ENCODE data around the gene PAX9. TPM values are rescaled to one million over a fixed set of nuclear protein-coding genes. Genes with fewer than 3 reads are reported as not detected.
A peak's percentile ranks its signal among the peaks of the same experiment; 100 is the strongest.

PAX9 gene
- total RNA-seq, result not detected

- Mint-ChIP-seq H3K27ac (peak within 1 kb of the TSS; percentile 54), H3K9me3 (peaks cover 2% of the 10 kb centered on the region)
These were observed at the start of gene PAX9 for GRCh38 chr14:36661506-36662257. Gene PAX9, plus strand, starts transcription at chr14:36661860. Its CDS starts 230 bp downstream, at chr14:36662090.

GRCh38 chr14:36617824-36618223, 43.8 kb upstream of the PAX9 start:
- Mint-ChIP-seq H3K4me1 (no peaks in the 10 kb centered on the region), H3K27ac (no peak overlapping the region), H3K27me3 (no peaks in the 10 kb centered on the region), H3K4me3 (no peak overlapping the region), H3K36me3 (ENCODE audit: low read depth) (no peaks in the 10 kb centered on the region), H3K9me3 (no peaks in the 10 kb centered on the region)
- ChIA-PET CTCF (no interaction called here), POLR2A (no interaction called here)
- DNase-seq, result no peak

More at GRCh38 chr14:36661506-36662257, at the start of gene PAX9:
- Mint-ChIP-seq H3K36me3 (ENCODE audit: low read depth) (peaks cover 17% of the 10 kb centered on the region), H3K4me1 (peaks cover 16% of the 10 kb centered on the region), H3K27me3 (peaks cover 93% of the 10 kb centered on the region), H3K4me3 (peak within 1 kb of the TSS; percentile 34)
- no peak for DNase-seq
- POLR2A ChIA-PET, result no interaction called here
- CTCF ChIA-PET, result no interaction called here

- ChIA-PET POLR2A (no interaction called here), CTCF (no interaction called here)
- H3K27ac Mint-ChIP-seq, result no peak overlapping the region
- DNase-seq, result no peak
- H3K36me3 Mint-ChIP-seq (ENCODE audit: low read depth), result no peaks in the 10 kb centered on the region
- no peaks in the 10 kb centered on the region for H3K9me3 Mint-ChIP-seq
- no peaks in the 10 kb centered on the region for H3K4me1 Mint-ChIP-seq
- no peak overlapping the region for H3K4me3 Mint-ChIP-seq
- H3K27me3 Mint-ChIP-seq, result no peaks in the 10 kb centered on the region
These were observed 43.0 kb upstream of the PAX9 start for GRCh38 chr14:36618641-36619040.

GRCh38 chr14:36619131-36619530, 42.5 kb upstream of the PAX9 start:
- CTCF ChIA-PET, result no interaction called here
- Mint-ChIP-seq H3K27ac (no peak overlapping the region), H3K4me1 (no peaks in the 10 kb centered on the region), H3K4me3 (no peak overlapping the region), H3K27me3 (no peaks in the 10 kb centered on the region), H3K9me3 (no peaks in the 10 kb centered on the region), H3K36me3 (ENCODE audit: low read depth) (no peaks in the 10 kb centered on the region)
- no peak for DNase-seq
- POLR2A ChIA-PET, result no interaction called here

- ChIA-PET CTCF (no interaction called here), POLR2A (no interaction called here)
- H3K27me3 Mint-ChIP-seq, result no peaks in the 10 kb centered on the region
- H3K9me3 Mint-ChIP-seq, result no peaks in the 10 kb centered on the region
- no peaks in the 10 kb centered on the region for H3K4me1 Mint-ChIP-seq
- no peaks in the 10 kb centered on the region for H3K36me3 Mint-ChIP-seq (ENCODE audit: low read depth)
- no peak overlapping the region for H3K4me3 Mint-ChIP-seq
- no peak for DNase-seq
- H3K27ac Mint-ChIP-seq, result no peak overlapping the region
These were observed 41.8 kb upstream of the PAX9 start for GRCh38 chr14:36619853-36620252.

GRCh38 chr14:36625014-36625413, 36.6 kb upstream of the PAX9 start:
- no peak overlapping the region for H3K4me3 Mint-ChIP-seq
- DNase-seq, result no peak
- H3K9me3 Mint-ChIP-seq, result no peaks in the 10 kb centered on the region
- H3K27ac Mint-ChIP-seq, result no peak overlapping the region
- ChIA-PET CTCF (interaction anchor here (0.9 kb wide), 1 partner anchor 24 kb away, joined by 3 read pairs; no protein-coding TSS in a partner anchor), POLR2A (no interaction called here)
- H3K36me3 Mint-ChIP-seq (ENCODE audit: low read depth), result no peaks in the 10 kb centered on the region
- no peaks in the 10 kb centered on the region for H3K27me3 Mint-ChIP-seq
- H3K4me1 Mint-ChIP-seq, result no peaks in the 10 kb centered on the region

GRCh38 chr14:36625436-36625835, 36.2 kb upstream of the PAX9 start:
- CTCF ChIA-PET, result interaction anchor here (0.9 kb wide), 1 partner anchor 23 kb away, joined by 3 read pairs; no protein-coding TSS in a partner anchor
- no peak overlapping the region for H3K27ac Mint-ChIP-seq
- no peaks in the 10 kb centered on the region for H3K4me1 Mint-ChIP-seq
- H3K36me3 Mint-ChIP-seq (ENCODE audit: low read depth), result no peaks in the 10 kb centered on the region
- H3K4me3 Mint-ChIP-seq, result no peak overlapping the region
- POLR2A ChIA-PET, result no interaction called here
- no peaks in the 10 kb centered on the region for H3K27me3 Mint-ChIP-seq
- no peaks in the 10 kb centered on the region for H3K9me3 Mint-ChIP-seq
- no peak for DNase-seq

- no peak for DNase-seq
- H3K27me3 Mint-ChIP-seq, result no peaks in the 10 kb centered on the region
- ChIA-PET CTCF (no interaction called here), POLR2A (no interaction called here)
- no peak overlapping the region for H3K4me3 Mint-ChIP-seq
- H3K36me3 Mint-ChIP-seq (ENCODE audit: low read depth), result no peaks in the 10 kb centered on the region
- H3K4me1 Mint-ChIP-seq, result no peaks in the 10 kb centered on the region
- no peaks in the 10 kb centered on the region for H3K9me3 Mint-ChIP-seq
- no peak overlapping the region for H3K27ac Mint-ChIP-seq
These were observed 35.5 kb upstream of the PAX9 start for GRCh38 chr14:36626151-36626550.

- Mint-ChIP-seq H3K36me3 (ENCODE audit: low read depth) (no peaks in the 10 kb centered on the region), H3K9me3 (no peaks in the 10 kb centered on the region), H3K27ac (no peak overlapping the region), H3K4me3 (no peak overlapping the region), H3K4me1 (no peaks in the 10 kb centered on the region), H3K27me3 (no peaks in the 10 kb centered on the region)
- DNase-seq, result no peak
- CTCF ChIA-PET, result no interaction called here
- POLR2A ChIA-PET, result no interaction called here
These were observed 33.7 kb upstream of the PAX9 start for GRCh38 chr14:36627981-36628380.

GRCh38 chr14:36633580-36633979, 28.1 kb upstream of the PAX9 start:
- no peak for DNase-seq
- Mint-ChIP-seq H3K27ac (no peak overlapping the region), H3K9me3 (no peaks in the 10 kb centered on the region), H3K4me3 (no peak overlapping the region), H3K27me3 (no peaks in the 10 kb centered on the region), H3K4me1 (no peaks in the 10 kb centered on the region), H3K36me3 (ENCODE audit: low read depth) (no peaks in the 10 kb centered on the region)
- ChIA-PET POLR2A (no interaction called here), CTCF (no interaction called here)

- no peak for DNase-seq
- H3K27me3 Mint-ChIP-seq, result peaks cover 56% of the 10 kb centered on the region
- CTCF ChIA-PET, result no interaction called here
- H3K4me3 Mint-ChIP-seq, result no peak overlapping the region
- POLR2A ChIA-PET, result no interaction called here
- no peaks in the 10 kb centered on the region for H3K36me3 Mint-ChIP-seq (ENCODE audit: low read depth)
- H3K4me1 Mint-ChIP-seq, result no peaks in the 10 kb centered on the region
- H3K27ac Mint-ChIP-seq, result no peak overlapping the region
- H3K9me3 Mint-ChIP-seq, result no peaks in the 10 kb centered on the region
These were observed 14.8 kb upstream of the PAX9 start for GRCh38 chr14:36646664-36647416.

- Mint-ChIP-seq H3K9me3 (no peaks in the 10 kb centered on the region), H3K36me3 (ENCODE audit: low read depth) (no peaks in the 10 kb centered on the region), H3K4me3 (no peak overlapping the region), H3K27me3 (peaks cover 60% of the 10 kb centered on the region), H3K4me1 (no peaks in the 10 kb centered on the region), H3K27ac (no peak overlapping the region)
- ChIA-PET POLR2A (no interaction called here), CTCF (interaction anchor here (2.0 kb wide), 1 partner anchor 10 kb away, joined by 7 read pairs; no protein-coding TSS in a partner anchor)
- DNase-seq, result no peak
These were observed 14.2 kb upstream of the PAX9 start for GRCh38 chr14:36647417-36647823.

GRCh38 chr14:36647824-36648753, 13.6 kb upstream of the PAX9 start:
- POLR2A ChIA-PET, result no interaction called here
- Mint-ChIP-seq H3K27ac (no peak overlapping the region), H3K4me1 (no peaks in the 10 kb centered on the region), H3K27me3 (peaks cover 67% of the 10 kb centered on the region), H3K4me3 (no peak overlapping the region), H3K9me3 (no peaks in the 10 kb centered on the region), H3K36me3 (ENCODE audit: low read depth) (no peaks in the 10 kb centered on the region)
- CTCF ChIA-PET, result interaction anchor here (0.8 to 2.0 kb wide), 2 partner anchors 9 to 23 kb away, joined by 3 to 7 read pairs; no protein-coding TSS in a partner anchor
- no peak for DNase-seq

Measured in activated CD4-positive, alpha-beta T cell treated with anti-CD3 and anti-CD28 coated beads, Interleukin-2, amount 10 ng/mL, durations not matched to agents 7 days and 5 days (primary cell).